Ovary (tissue), 3 donors: ENCODE results near the gene ETFA.

Experiments
- EP300 ChIP-seq: sonication (generic); formaldehyde crosslinking; IDR thresholded peaks from one replicate; pipeline ENCODE4 v1.6.1; 2017; ENCODE audit warnings: antibody characterized with exemption
- TF ChIP-seq, protein P1 (sequence below), 3 donors: fragments of 450-650 bp in 2 of 3; fragments of 200-600 bp in 1 of 3; IDR thresholded peaks; one replicate each; pipeline versions ENCODE4 v1.5.1 to v1.8.0; 2016 to 2022; ENCODE audit warnings: antibody characterized with exemption in 3 of 3, mild to moderate bottlenecking in 1 of 3
- donor health status: DM: no; HTN: no; CAD: no.

DNA sequence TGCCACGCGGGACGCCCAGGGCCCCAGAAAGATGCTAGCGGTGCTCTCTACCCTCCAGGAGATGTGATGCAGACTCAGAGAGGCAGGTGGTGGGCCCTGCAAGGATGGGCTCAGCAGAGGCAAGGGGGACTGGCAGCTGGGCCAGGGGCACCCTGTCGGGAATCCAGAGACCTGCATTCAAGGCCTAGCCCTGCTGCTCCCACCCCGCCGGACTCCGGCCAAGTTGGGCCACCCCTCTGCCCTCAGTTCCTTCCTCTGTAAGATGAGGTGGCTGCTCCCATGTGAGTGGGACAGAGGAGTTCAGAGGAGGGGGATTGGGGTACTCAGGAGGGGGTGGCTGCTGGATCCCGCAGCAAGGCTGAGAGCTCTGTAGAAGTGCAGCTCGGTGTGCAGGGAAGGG lies 135.2 kb downstream of the ETFA start:
- TF ChIP-seq, protein P1, sequence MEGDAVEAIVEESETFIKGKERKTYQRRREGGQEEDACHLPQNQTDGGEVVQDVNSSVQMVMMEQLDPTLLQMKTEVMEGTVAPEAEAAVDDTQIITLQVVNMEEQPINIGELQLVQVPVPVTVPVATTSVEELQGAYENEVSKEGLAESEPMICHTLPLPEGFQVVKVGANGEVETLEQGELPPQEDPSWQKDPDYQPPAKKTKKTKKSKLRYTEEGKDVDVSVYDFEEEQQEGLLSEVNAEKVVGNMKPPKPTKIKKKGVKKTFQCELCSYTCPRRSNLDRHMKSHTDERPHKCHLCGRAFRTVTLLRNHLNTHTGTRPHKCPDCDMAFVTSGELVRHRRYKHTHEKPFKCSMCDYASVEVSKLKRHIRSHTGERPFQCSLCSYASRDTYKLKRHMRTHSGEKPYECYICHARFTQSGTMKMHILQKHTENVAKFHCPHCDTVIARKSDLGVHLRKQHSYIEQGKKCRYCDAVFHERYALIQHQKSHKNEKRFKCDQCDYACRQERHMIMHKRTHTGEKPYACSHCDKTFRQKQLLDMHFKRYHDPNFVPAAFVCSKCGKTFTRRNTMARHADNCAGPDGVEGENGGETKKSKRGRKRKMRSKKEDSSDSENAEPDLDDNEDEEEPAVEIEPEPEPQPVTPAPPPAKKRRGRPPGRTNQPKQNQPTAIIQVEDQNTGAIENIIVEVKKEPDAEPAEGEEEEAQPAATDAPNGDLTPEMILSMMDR (IDR thresholded peaks at IDR 0.05): no peak
- TF ChIP-seq EP300: no peak
